ENCODE data around the gene GRK3. TPM values are rescaled to one million over a fixed set of nuclear protein-coding genes. Genes with fewer than 3 reads are reported as not detected.
"Not testable (repeated sequence)": the region's sequence is repeated elsewhere in the genome, so short reads cannot be mapped to it uniquely, and the experiment has no call there.

GRK3 gene
- total and polyA plus RNA-seq, 2 of the 4 experiments (the other 2 are of a cell fraction), result 0.58 to 1.6 TPM

GRCh38 chr22:25708430-25708829, 144.0 kb downstream of the GRK3 start:
- H3K9ac ChIP-seq (ENCODE audit: low read depth, low read length); H2AFZ ChIP-seq (replicated peaks; ENCODE audit: low read length, poor library complexity); CTCF ChIA-PET; dilution Hi-C loops (cut with HindIII; ENCODE audit: low sequenced_read_pairs, unreplicated experiment); H3K27me3 ChIP-seq (ENCODE audit: control insufficient read depth, insufficient read depth, low read length); in situ Hi-C loops (cut with MboI; ENCODE audit: low sequenced_read_pairs); H3K4me3 ChIP-seq (ENCODE audit: insufficient read depth, low read depth, low read length); H2BK5ac ChIP-seq (ENCODE audit: low read depth, low read length, poor library complexity, severe bottlenecking); H2AK5ac ChIP-seq (ENCODE audit: low read depth, low read length); H2BK15ac ChIP-seq (ENCODE audit: low read depth, low read length); H2BK120ac ChIP-seq (ENCODE audit: low read depth, low read length); H3K36me3 ChIP-seq (ENCODE audit: control insufficient read depth, insufficient read depth, low read length); H2BK20ac ChIP-seq (ENCODE audit: low read depth, low read length); H3K9me1 ChIP-seq (ENCODE audit: insufficient read depth, low read length); ATAC-seq (ENCODE audit: low read depth); H3K4me1 ChIP-seq (ENCODE audit: control insufficient read depth, insufficient read depth, low read length); H4K5ac ChIP-seq (ENCODE audit: low read depth, low read length); H3K23ac ChIP-seq (ENCODE audit: low read depth, low read length); H4K20me1 ChIP-seq (ENCODE audit: insufficient read depth, low read length); H4K8ac ChIP-seq (ENCODE audit: low read depth in 2 of 2, low read length in 2 of 2); H3K14ac ChIP-seq (replicated peaks; ENCODE audit: low read depth, low read length); H3K56ac ChIP-seq (ENCODE audit: extremely low read depth, insufficient read depth, low read length); H2AK9ac ChIP-seq (replicated peaks; ENCODE audit: low read depth, low read length, poor library complexity); DNase-seq; H4K91ac ChIP-seq (ENCODE audit: insufficient read depth, low read depth, low read length); H3K18ac ChIP-seq (ENCODE audit: low read depth, low read length); H3K4me2 ChIP-seq (ENCODE audit: low read depth, low read length); intact Hi-C loops (cut with micrococcal nuclease); H3K27ac ChIP-seq (ENCODE audit: insufficient read depth, low read length); H3K79me1 ChIP-seq (ENCODE audit: low read depth in 1 of 2, low read length in 2 of 2); H3K4ac ChIP-seq (ENCODE audit: low read depth, low read length); POLR2A ChIA-PET (ENCODE audit: unreplicated experiment); BruUV-seq (replicated peaks); H3K9me3 ChIP-seq (ENCODE audit: control insufficient read depth, insufficient read depth, low read length): not testable (repeated sequence)
- 95% methylated on average over 3 of the region's 6 CpGs; no CpG with 5 or more reads in 1 of the 2 experiments for WGBS, 2 experiments (ENCODE audit: extremely low coverage in 2 of 2, insufficient read length in 1 of 2)

Data from IMR-90 (cell line).